ENCODE data around the gene GPRC5D. TPM values are rescaled to one million over a fixed set of nuclear protein-coding genes. Genes with fewer than 3 reads are reported as not detected.

GPRC5D gene
- total RNA-seq, 4 donors from 2014 or later, result 0.48 TPM; not detected in 3

DNA sequence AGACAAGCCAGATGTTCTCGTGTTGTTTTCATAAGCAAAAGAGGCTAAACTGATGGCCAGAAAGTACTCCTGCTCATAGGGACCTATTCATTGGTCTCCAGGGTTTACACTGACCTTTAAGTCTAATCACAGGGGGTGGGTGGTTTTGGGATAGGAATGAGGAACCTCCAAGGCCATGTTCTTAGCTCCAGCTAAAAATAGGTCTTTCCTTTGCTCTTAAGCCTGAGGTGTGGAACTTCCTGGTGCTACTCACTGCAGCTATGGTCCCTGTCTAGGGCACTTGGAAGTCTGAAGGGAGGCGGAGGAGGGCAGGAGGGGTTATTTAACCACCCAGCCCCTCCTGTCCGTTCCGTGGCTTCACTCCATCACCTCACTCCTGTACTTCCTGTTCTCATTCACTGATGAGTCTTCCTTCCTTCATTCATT lies 42.0 kb downstream of the GPRC5D start:
- TF ChIP-seq EP300 (IDR thresholded peaks at IDR 0.05; ENCODE audit: low read depth) (no peak), POLR2A (IDR thresholded peaks at IDR 0.05) (no peak), POLR2AphosphoS5 (IDR thresholded peaks at IDR 0.05) (no peak)
- TF ChIP-seq, protein P1, sequence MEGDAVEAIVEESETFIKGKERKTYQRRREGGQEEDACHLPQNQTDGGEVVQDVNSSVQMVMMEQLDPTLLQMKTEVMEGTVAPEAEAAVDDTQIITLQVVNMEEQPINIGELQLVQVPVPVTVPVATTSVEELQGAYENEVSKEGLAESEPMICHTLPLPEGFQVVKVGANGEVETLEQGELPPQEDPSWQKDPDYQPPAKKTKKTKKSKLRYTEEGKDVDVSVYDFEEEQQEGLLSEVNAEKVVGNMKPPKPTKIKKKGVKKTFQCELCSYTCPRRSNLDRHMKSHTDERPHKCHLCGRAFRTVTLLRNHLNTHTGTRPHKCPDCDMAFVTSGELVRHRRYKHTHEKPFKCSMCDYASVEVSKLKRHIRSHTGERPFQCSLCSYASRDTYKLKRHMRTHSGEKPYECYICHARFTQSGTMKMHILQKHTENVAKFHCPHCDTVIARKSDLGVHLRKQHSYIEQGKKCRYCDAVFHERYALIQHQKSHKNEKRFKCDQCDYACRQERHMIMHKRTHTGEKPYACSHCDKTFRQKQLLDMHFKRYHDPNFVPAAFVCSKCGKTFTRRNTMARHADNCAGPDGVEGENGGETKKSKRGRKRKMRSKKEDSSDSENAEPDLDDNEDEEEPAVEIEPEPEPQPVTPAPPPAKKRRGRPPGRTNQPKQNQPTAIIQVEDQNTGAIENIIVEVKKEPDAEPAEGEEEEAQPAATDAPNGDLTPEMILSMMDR (IDR thresholded peaks at IDR 0.05), result no peak
- Histone ChIP-seq H3K4me3 (no peak overlapping the region), H3K36me3 (peaks cover 0 to 6% (median 0%) of the 10 kb centered on the region in 4 donors), H3K9me3 (no peaks in the 10 kb centered on the region), H3K27ac (peak overlapping the region; percentile 5 to 50 (median 44)), H3K27me3 (no peaks in the 10 kb centered on the region), H3K4me1 (peaks cover 0 to 27% (median 11%) of the 10 kb centered on the region in 4 donors)
- WGBS, 2 donors (ENCODE audit: low coverage in 1 of 2), result 41 to 50% methylated on average over 4 of the region's 4 CpGs
- no peak for DNase-seq
- in situ Hi-C loops (cut with MboI; ENCODE audit: low pct_ligation_motif_present in 1 of 4, low pct_unique_long_range_greater_than_20kb in 1 of 4, low sequenced_read_pairs in 3 of 4) (loop anchor here (5.0 to 10.0 kb wide), 5 partner anchors 72 to 315 kb away; no protein-coding TSS in a partner anchor), intact Hi-C loops (cut with DNase I; ENCODE audit: low total_unique reads) (no loop called here)

DNA sequence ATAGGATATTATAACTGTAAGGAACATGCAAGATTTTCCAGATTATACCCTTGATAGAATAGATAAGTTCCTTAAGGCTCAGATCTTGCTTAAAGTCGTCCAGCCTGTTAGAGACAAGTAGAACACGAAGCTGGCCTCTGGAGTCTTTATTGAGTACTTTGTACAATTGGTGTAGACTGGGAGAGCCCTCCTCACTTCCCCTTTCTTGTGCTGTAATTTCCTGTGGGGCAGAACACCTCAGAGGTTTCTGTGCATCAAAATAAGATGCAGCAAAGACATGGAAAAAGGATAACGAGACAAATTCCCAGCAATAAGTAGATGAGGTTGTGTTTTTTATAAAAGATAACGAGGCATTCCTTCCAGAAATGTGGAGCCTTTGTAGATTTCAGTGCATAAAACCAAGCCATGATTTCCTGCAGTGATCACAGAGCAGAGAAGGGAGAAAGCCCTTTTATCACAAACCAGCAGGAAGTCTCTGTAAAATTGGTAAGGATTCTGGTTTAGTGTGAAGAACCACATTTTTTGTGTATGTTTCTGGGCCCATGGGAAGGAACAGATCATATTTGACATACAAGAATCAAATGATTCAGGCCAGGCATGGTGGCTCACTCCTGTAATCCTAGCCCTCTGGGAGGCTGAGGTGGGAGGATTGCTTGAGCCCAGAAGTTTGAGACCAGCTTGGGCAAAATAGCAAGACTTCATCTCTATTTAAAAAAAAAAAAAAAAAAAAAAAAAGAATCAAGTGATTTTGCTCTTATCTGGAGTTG lies 42.6 kb downstream of the GPRC5D start:
- peak overlapping the region in 3 of 4 donors; percentile 39 to 50 (median 48) for H3K27ac ChIP-seq
- WGBS, 2 donors (ENCODE audit: low coverage in 1 of 2), result 47 to 79% methylated on average over 4 of the region's 4 CpGs
- peaks cover 0 to 6% (median 0%) of the 10 kb centered on the region in 4 donors for H3K36me3 ChIP-seq
- DNase-seq, result no peak
- H3K4me3 ChIP-seq, result no peak overlapping the region
- in situ Hi-C loops (cut with MboI; ENCODE audit: low pct_ligation_motif_present in 1 of 4, low pct_unique_long_range_greater_than_20kb in 1 of 4, low sequenced_read_pairs in 3 of 4) (no loop called here), intact Hi-C loops (cut with DNase I; ENCODE audit: low total_unique reads) (no loop called here)
- H3K9me3 ChIP-seq, result no peaks in the 10 kb centered on the region
- H3K4me1 ChIP-seq, result peaks cover 0 to 29% (median 12%) of the 10 kb centered on the region in 4 donors
- TF ChIP-seq EP300 (IDR thresholded peaks at IDR 0.05; ENCODE audit: low read depth) (no peak), POLR2A (IDR thresholded peaks at IDR 0.05) (no peak), POLR2AphosphoS5 (IDR thresholded peaks at IDR 0.05) (no peak)
- TF ChIP-seq, protein P1 (IDR thresholded peaks at IDR 0.05), result no peak
- H3K27me3 ChIP-seq, result no peaks in the 10 kb centered on the region

DNA sequence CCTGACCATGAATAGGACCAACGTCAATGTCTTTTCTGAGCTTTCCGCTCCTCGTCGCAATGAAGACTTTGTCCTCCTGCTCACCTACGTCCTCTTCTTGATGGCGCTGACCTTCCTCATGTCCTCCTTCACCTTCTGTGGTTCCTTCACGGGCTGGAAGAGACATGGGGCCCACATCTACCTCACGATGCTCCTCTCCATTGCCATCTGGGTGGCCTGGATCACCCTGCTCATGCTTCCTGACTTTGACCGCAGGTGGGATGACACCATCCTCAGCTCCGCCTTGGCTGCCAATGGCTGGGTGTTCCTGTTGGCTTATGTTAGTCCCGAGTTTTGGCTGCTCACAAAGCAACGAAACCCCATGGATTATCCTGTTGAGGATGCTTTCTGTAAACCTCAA lies 43.3 kb downstream of the GPRC5D start:
- 92 to 95% methylated on average over 7 to 12 of the region's 12 CpGs for WGBS, 2 donors (ENCODE audit: low coverage in 1 of 2)
- Histone ChIP-seq H3K27ac (no peak overlapping the region), H3K4me1 (peaks cover 0 to 34% (median 14%) of the 10 kb centered on the region in 4 donors), H3K27me3 (no peaks in the 10 kb centered on the region), H3K36me3 (peaks cover 0 to 6% (median 0%) of the 10 kb centered on the region in 4 donors), H3K4me3 (no peak overlapping the region), H3K9me3 (no peaks in the 10 kb centered on the region)
- TF ChIP-seq EP300 (IDR thresholded peaks at IDR 0.05; ENCODE audit: low read depth) (no peak), POLR2A (IDR thresholded peaks at IDR 0.05) (no peak), POLR2AphosphoS5 (IDR thresholded peaks at IDR 0.05) (no peak)
- TF ChIP-seq, protein P1 (IDR thresholded peaks at IDR 0.05), result no peak
- DNase-seq, result no peak
- in situ Hi-C loops (cut with MboI; ENCODE audit: low pct_ligation_motif_present in 1 of 4, low pct_unique_long_range_greater_than_20kb in 1 of 4, low sequenced_read_pairs in 3 of 4), result no loop called here
- intact Hi-C loops (cut with DNase I; ENCODE audit: low total_unique reads), result no loop called here

DNA sequence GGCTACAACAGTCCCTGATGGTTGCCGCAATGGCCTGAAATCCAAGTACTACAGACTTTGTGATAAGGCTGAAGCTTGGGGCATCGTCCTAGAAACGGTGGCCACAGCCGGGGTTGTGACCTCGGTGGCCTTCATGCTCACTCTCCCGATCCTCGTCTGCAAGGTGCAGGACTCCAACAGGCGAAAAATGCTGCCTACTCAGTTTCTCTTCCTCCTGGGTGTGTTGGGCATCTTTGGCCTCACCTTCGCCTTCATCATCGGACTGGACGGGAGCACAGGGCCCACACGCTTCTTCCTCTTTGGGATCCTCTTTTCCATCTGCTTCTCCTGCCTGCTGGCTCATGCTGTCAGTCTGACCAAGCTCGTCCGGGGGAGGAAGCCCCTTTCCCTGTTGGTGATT lies 43.7 kb downstream of the GPRC5D start:
- H3K9me3 ChIP-seq, result no peaks in the 10 kb centered on the region
- peaks cover 0 to 6% (median 0%) of the 10 kb centered on the region in 4 donors for H3K36me3 ChIP-seq
- WGBS, 2 donors (ENCODE audit: low coverage in 1 of 2), result 88 to 100% methylated on average over 2 to 14 of the region's 14 CpGs
- intact Hi-C loops (cut with DNase I; ENCODE audit: low total_unique reads) (no loop called here), in situ Hi-C loops (cut with MboI; ENCODE audit: low pct_ligation_motif_present in 1 of 4, low pct_unique_long_range_greater_than_20kb in 1 of 4, low sequenced_read_pairs in 3 of 4) (no loop called here)
- H3K27me3 ChIP-seq, result no peaks in the 10 kb centered on the region
- H3K4me1 ChIP-seq, result peaks cover 0 to 39% (median 16%) of the 10 kb centered on the region in 4 donors
- TF ChIP-seq POLR2A (IDR thresholded peaks at IDR 0.05), result no peak
- no peak for TF ChIP-seq POLR2AphosphoS5 (IDR thresholded peaks at IDR 0.05)
- TF ChIP-seq, protein P1 (IDR thresholded peaks at IDR 0.05), result no peak
- no peak for TF ChIP-seq EP300 (IDR thresholded peaks at IDR 0.05; ENCODE audit: low read depth)
- H3K27ac ChIP-seq, result no peak overlapping the region
- no peak overlapping the region for H3K4me3 ChIP-seq
- no peak for DNase-seq
